NCI-H146 treated with DMSO at 0.1 percent for 48 hours (cell line): Measurements from ENCODE around the gene DNAAF8.

ENCODE experiments used
- DNase-seq: peaks from one replicate; lab custom pipeline; 2025; ENCODE audit not compliant: unreplicated experiment; lab: John Stamatoyannopoulos, UW

The DNAAF8 gene

DNA sequence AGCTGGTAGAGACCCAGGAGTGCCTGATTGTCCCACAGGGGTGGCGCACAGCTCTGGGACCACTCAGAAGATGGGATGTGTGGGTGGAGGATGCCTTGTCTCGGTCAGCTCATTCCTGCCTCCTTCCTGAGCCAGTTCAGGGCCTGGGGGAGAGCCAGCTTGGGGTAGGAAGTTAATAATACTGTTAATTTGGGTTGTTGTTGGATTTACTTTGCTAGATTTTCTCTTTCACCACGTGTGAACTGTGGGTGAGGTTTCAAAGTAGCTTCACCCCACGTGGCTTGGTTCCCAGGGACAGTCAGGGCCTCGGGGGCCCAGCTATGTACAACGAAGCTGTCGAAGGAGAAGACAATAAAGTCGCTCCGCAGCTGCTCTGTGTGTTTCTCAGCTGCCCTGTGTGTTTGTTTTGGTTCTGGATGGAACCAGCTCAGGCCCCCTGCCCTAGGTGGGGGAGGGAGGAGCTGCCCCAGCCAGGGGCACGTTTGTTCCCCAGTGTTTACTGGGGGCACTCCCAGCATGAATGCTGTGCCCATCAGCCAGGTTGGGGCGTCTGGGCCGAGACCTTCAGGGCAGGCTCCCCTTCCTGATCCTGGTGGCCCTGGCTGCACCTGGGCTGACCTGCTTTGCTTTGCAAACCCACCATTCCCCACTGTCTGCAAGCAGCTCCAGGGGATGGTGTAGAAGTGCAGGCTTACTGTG, 38.7 kb upstream of the DNAAF8 start:
- DNase-seq: no peak

DNA sequence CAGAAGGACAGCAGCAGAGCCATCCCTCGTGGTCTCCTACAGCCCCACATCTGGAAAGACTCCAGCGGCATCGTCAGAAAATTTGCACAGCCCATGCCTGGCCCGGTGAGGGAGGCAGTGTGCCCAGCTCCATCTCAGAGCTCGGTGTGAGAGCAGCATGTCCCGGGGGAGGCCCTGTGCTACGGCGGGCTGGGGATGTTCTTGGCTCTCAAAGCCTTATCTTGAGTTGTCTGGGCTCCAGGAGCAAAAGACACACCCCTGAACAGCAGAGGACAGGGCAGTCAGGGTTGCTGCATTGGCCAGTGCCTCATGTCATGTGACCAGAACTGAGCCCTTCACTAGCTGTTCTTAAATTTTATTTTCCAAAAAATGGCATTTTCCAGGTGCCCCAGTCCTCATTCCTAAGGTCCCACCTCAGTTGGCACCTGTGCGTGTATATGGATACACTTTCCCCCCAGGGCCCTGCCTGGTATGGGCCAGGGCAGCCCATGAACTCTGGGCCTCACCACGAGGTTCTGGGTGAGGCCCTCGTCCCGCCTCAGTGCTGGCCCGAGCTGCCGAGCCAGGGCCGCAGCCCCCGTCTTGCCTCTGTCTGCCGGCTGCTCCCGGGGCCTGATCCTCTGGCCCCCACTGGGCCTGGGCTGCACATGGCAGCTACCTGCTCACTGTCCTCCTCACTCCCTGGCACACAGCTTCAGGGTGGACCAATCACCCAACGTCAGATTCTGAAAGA, 38.0 kb upstream of the DNAAF8 start:
- no peak for DNase-seq

DNA sequence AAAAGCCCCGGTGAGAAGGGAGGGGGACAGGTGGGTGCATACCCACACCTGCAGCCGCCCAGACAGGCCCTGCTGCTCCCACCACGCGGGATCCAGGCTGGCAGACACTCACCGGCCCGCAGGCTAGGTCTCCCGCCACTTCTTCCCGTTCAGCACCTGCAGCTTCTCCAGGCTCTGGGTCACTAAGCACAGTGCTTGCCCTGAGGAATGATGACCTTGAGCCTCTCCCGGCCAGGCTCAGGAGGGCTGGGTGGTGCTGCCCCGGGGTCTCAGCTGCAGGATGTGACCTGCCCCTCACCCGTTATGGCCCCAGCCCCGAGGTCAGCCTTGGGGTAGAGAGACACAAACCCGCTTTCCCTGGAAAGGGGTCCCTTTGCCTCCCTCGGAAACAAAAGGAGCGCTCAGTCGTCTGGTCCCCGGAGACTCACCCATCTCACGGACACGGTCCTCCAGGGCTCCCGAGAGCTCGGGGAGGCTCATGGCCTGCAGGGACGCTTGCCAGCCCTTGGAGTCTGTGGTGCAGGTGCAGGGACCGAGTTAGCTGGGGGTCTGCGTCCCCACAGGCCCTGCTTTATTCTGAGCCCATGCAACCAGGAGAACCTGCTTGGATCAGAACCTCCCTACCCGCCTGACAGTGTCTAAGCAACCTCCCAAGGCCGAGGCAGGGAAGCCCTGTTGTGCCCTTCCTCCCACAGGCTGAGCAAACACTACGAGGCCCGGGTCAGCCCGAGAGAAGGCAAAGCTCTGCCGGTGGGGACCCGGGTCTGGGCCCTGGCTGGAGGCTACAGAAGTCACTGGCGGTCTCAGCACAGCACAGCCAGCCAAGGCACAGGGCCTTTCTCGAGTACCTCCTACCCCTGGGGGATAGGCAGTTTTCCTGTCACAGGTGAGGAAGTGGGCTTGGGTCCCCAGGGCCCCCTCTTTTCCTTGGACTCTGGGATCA, 37.2 kb upstream of the DNAAF8 start:
- DNase-seq: no peak

DNA sequence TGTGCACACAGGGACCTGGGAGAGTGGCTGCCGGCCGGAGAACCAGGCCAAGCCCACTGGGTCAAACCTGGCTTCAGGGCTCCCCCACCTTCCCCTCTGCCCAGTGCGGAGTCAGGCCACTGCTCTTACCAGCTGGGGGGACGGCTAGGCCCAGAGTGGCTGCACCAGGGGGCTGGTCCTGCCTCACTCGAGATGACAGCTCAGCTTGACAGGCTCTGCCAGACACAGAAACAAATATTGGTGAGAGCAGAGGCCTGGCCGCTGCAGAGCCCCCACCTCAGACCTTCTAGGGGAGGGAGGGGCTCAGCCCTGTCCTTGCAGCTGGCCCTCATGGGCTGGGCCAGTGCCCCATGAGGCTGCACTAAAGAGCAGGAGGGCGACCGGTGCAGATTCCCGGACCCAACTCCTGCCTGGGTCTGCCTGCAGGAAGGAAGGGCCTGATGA, 36.5 kb upstream of the DNAAF8 start:
- DNase-seq: no peak

DNA sequence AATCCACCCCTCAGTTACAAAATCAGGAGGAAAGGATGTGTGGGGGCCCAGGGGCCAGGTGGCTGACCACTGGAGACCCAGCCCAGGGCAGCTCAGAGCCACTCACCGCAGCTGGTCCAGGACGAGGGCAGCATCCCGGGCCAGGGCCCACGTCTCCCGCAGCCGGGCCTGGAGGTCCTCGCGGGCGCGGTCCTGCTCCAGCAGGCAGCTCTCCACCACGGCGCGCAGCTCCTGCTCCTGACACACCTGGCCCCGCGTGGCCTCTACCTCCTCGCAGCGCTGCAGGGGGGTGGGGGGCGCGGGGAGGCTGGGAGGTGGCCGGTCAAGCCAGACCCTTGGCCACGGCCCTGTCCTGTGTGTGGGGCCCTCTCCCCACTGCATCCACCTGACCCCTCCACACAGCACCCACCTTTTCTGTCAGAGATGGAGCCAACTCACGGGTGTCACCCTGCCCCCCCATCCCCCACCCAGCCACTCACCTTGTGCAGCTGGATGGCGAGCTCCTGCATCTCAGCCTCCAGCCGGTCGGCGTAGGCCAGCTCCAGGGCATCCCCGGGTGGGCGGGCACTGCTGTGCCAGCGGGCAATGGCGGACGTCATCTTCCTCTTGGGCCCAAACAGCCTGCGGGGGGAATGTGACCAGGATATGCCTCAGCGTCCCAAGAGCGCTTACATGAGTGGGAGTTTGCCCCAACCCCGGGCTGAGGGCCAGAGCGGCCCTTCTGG, 35.9 kb upstream of the DNAAF8 start:
- no peak for DNase-seq

DNA sequence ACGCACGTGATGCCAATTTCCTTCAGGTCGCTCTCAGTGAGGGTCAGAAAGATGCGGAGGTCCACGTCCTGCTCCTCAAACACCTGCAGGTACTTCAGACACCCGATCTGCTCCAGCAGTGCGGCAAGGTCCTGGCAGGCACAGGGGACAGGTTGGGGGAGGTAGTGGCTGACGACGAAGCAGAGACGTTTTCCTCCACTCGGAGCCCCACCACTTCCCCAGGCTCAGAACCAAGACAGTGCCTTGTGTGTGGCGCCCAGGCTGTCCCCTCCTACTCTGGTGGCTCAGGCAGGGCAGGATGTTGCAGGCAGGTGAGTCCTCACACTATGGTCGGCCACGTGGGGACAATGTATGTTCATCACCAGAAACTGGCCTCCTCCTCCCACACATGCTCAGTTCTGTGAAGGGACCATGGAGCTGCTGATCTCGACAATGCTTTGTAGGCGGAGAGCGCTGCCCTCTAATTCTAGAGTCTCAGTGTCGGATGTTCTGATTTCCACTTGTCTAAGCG, 35.2 kb upstream of the DNAAF8 start:
- DNase-seq: no peak

DNA sequence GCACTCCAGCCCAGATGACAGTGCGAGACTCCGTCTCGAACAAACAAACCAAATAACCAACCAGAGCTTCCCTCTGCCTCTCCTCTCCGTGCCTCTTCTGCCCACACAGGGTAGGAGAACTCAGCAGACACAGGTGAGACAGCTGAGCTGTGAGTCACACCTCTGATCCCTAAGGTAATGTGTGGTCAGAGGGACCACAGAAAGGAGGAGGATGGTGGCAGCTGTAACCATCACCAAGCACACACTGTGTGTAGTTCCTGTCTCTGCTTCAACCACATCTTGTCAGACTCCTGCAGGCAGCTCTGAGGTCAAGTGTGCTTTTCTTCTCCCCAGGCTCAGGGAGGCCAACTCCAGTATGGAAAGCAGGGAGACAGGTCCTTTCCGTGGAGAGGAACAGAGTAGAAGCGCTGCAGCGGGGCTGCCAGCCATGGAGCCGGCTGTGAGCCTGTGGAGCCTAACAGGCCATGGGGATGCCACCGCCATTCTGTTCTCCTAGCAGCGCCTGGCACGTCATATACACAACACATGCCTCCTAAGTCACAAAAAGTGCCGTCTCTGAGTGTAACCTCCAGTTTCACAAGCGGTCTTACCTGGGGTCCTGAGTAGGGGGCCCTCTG, 33.8 kb upstream of the DNAAF8 start:
- no peak for DNase-seq

DNA sequence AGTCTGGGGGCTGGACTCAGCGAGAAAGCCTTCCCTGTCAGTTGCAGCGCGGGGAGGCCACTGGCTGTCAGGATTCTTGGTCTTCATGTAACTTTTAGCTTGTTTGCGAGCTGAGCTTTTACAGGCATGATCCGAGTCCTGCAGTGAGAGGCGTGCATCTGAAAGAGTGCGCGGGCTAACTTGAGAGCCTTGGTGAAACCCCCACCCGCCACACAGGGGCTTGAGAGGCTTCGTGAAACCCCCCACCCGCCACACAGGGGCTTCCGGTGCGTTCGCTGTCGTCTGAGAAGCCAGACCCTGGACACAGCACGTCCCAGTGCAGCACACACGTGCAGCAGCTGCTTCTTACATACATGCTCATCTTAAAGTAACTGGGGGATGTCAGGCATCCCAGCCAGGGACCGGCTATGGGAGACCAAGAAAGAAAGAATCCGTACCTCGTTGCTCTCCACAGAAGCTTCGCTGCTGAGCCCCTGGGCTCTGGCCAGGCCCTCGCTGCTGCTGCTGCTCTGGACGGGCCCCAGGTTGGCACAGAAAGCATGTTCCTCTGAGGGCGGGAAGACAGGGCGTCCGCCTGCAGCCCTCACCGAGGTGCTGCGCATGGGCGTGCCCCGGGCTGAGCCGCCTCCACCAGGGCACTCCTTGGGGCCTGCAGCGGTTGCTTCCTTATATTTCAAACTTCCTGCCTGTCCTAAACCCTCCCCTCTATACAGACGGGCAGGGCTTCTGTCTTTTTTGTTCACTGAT, 33.2 kb upstream of the DNAAF8 start:
- DNase-seq: no peak

DNA sequence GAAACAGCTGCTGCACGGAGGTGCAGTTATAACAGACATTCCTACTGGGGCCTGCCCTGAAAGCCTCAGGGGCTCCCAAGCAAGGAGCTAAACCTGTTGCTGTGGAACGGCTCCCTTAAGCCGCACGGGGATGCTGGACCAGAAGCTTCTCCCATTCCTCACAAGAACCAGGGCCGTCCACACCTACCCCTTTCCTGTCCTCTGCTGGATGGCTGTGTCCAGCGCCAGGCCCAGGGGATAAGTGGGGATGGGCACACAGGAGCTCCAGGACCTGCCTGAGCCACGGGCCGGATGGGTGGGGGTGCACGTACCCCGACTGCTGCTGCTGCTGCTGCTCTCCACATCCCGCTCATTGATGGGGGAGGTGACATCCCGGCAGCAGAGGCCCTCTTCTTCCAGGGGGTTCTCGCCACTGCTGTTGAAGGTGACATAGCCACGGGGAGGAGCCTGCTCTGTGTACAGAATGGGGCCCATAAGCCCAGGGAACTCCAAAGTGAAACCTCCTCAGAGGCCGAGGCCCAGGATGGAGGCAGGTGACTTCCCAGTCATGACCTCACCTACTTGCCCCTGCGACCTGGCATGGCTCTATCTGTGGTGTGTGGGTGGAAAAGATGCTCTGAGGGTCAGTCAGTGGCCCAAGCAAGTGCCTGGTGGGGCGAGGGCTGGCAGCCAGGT, 32.4 kb upstream of the DNAAF8 start:
- DNase-seq: no peak

DNA sequence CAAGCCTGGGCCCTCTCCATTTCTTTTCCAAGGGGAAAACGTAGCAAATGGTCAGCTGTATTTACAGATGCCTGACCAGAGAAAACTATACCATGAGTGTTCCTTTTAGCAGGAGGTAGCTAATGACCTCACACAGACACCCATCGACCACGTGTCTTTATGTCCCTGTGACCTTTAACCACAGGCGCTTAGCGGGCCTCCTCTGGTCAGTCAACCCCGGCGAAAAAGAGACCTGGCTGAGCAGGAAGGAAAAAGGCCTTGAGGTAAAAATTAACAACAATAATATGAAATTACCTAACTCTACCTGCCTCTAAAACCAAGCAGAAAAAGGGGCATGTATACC, 31.9 kb upstream of the DNAAF8 start:
- DNase-seq: no peak

DNA sequence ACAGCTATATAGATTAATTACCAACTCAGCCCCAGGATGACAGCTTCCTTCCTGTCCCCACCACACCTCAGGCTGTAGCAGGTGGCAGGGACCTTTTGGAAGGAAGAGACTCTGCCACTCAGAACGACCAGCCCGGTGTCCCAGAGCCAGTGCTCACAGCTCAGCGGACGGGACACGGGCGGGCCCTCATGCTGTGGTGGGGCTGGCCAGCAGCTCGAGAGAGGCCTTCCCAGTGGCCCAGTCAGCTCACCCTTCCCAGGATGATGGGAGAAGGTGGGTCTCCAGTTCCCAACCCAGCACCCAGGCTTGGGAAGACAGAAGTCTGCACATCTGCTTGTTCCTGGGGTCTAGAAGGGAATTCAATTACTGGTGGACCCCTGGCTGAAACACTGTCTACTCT, 30.4 kb upstream of the DNAAF8 start:
- DNase-seq: no peak

DNA sequence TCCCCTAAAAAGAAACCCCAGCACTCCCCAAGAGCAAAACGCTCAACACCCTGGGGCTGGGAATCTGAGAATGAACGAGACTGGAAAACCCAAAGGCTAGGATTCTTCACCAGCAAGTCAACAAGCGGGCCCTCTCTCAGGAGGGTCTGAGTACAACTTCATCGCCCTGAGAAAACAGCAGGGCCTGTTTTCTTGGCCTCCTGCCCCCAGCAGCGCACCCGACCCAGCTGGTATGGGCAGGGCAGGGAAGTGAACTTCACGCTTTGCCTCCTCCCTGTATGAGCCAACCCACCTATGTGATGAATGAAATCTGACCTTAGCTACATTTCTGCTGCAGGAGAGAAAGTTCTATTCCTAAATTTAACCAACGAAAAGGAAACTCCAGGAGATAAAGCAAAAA, 29.8 kb upstream of the DNAAF8 start:
- no peak for DNase-seq

DNA sequence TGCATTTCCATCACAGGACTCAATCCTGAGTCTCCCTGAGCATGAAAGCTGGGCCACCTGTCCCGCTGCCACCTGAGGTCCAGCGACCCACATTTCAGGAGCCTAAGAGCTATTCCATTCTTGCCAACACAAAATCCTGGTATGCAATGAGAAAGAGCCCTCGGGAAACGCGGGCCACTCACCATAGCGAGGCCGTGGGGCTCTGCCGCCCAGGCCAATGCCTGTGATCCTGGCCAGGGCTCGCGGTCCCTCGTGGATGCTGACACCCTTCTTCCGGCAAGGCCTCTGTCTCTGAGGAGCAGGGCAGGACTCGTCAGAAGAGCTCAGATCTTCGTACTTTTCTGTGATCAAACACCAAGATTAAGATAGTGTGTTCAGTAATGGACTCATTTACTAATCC, 29.4 kb upstream of the DNAAF8 start:
- DNase-seq: no peak

DNA sequence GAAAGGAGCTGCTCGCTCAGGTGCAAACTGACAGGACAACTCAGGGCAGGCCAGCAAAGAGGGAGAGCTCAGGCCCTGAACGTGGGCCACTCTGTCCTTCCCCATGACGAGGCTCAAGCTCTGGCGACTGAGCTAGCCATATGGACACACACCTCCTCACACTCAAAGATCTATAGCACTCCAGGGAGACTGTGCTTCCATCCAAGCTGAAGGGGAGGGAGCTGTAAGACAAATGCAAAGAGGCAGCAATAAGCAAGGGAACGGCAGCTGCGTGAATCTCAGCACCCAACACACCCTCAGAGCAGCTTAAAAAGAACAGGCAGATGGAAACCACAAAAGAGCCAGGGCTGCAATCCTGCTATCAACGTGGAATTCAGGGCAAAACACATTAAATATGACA, 27.5 kb upstream of the DNAAF8 start:
- DNase-seq: no peak

DNA sequence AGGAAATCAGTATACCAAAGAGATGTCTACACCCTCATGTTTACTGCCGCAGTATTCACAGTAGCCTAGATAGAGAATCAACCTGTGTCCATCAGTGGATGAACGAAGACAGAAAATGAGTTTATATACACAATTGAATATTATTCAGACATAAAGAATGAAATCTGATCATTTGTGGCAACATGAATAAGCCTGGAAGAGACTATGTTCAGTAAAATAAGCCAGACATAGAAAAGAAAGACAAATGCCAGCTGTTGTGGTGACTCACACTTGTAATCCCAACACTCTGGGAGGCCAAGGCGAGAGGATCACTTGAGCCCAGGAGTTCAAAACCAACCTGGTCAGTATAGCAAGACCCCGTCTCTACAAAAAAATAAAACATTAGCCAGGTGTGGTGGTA, 24.9 kb upstream of the DNAAF8 start:
- DNase-seq: no peak

DNA sequence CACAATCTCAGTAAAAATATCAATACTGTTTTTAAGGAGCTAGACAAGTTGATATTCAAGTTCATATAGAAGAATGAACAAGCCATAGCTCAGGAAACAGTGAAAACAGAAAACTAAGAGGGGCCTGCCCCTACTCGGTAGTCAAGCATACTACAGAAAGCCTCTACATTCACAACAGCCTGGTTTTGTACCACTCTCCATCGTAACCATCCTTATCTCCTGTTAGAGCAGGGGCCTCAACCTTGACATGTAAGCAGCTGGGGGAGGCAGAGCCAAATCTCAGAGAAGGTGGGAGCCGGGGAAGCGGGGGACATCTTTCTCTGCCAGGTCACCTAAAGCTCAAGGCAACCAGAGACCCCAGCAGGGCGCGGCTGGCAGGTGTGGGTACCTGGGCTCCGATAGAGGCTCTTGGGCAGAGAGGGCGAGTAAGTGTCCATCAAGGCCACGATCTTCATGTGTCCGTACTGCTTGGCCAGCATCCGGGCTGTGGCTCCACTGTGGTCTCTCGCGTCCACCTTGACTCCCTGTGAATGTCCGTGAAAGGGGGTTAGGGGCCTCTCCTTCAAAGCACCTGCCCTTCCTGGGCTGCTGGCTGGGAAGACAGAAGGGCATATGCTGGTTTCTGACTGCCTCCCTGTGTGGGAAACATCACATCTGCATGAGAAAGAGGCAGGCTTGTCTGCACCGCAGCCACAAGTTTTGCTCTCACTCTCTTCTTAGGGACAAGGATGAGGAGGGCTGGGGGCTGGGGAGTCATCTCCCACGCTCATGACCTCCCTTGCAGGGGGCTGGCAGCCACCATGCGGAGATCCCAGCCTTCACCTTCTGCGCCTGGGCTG, 20.5 kb upstream of the DNAAF8 start:
- no peak for DNase-seq

DNA sequence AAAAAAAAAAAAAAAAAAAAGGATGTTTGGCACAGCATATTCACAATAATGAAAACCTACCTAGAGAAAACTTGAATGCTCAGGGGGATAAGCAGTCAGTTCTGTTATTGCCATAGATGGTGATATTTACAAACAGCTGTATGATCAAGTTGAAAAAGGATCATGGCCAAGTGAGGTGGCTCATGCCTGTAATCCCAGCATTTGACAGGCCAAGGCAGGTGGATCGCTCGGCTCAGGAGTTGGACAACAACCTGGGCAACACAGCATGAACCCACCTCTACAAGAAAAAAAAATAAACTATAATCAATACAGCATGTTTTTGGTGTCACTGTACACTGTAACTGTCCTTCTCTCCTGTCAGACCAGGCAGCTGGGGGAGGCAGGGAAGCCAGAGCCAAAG, 19.3 kb upstream of the DNAAF8 start:
- DNase-seq: no peak

DNA sequence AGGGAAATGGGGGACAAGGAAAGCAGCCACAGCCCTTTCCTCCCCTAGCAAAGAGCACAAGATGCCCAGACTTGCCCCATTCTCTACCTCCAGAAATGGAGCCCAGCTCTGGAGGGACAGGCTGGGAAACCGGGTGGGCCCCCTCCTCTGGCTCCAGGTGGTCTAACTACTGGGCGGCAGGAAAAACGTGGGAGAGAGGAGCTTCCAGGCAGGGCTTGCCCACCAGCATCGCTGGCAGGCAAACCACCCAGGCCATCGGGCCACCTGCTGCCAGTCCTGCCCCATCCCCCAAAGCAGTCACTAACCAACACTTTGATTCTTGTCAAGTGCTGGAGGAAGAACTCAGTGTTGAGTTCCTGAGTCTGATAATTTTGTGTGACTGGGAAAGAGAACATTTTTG, 15.9 kb upstream of the DNAAF8 start:
- no peak for DNase-seq
